Endothelial cell of umbilical vein (primary cell): ENCODE measurements around the gene LRCOL1. TPM values are rescaled to one million over a fixed set of nuclear protein-coding genes. Genes with fewer than 3 reads are reported as not detected.

Experiments used
- BruUV-seq: library from RNA; stranded (reverse); fragments of 400-500 nt; replicated peaks from 2 replicates; lab custom pipeline; 2021; lab: Mats Ljungman, UMichigan
- CTCF ChIA-PET: fragments of 300-600, 350-600 bp; sonication (Branson Sonifier 250); formaldehyde crosslinking; loops from one replicate; lab custom pipeline; 2021; ENCODE audit warnings: antibody characterized with exemption, inconsistent platforms; lab: Charles Lee
- POLR2A ChIA-PET: fragments of 300-600, 350-600 bp; sonication (Branson Sonifier 250); formaldehyde crosslinking; loops from one replicate; lab custom pipeline; 2021; ENCODE audit warnings: antibody characterized with exemption, inconsistent platforms; lab: Charles Lee
- DNase-seq: peaks from one replicate; pipeline ENCODE4 v3.0.0-alpha.2; 2011; ENCODE audit warnings: low read depth, low spot score
- FAIRE-seq: peaks from 2 replicates; lab custom pipeline; 2011; peaks lifted over from hg19 to GRCh38; lab: Jason Lieb, UNC
- H2AFZ ChIP-seq: 2 replicates; pipeline ENCODE4 v1.6.0; 2012; ENCODE audit warnings: low read depth, low read length, control low read depth, inconsistent platforms
- H3K27ac ChIP-seq: 2 replicates; pipeline ENCODE4 v1.5.1; 2011; ENCODE audit warnings: low read depth, mild to moderate bottlenecking, control low read depth, low read length, moderate library complexity; ENCODE audit not compliant: insufficient read depth
- H3K27me3 ChIP-seq, 2 experiments: 2 replicates each; pipeline versions ENCODE4 v1.6.0 to v1.6.1; 2011; ENCODE audit warnings: low read length in 2 of 2, mixed read lengths in 1 of 2; ENCODE audit not compliant: control insufficient read depth in 2 of 2, insufficient read depth in 2 of 2
- H3K36me3 ChIP-seq, 2 experiments: 2 replicates in 1 of 2; 3 replicates in 1 of 2; pipeline ENCODE4 v1.5.1; 2011; ENCODE audit warnings: low read length in 2 of 2, mild to moderate bottlenecking in 1 of 2, moderate library complexity in 1 of 2; ENCODE audit not compliant: control insufficient read depth in 2 of 2, insufficient read depth in 2 of 2; ENCODE audit errors: extremely low read depth in 1 of 2
- H3K4me1 ChIP-seq: 3 replicates; pipeline ENCODE4 v1.5.1; 2011; ENCODE audit warnings: mild to moderate bottlenecking, low read length; ENCODE audit not compliant: control insufficient read depth, insufficient read depth; ENCODE audit errors: extremely low read depth
- H3K4me2 ChIP-seq: 2 replicates; pipeline ENCODE4 v1.6.1; 2011; ENCODE audit warnings: low read length, control low read depth, mixed read lengths; ENCODE audit not compliant: insufficient read depth
- H3K4me3 ChIP-seq, 3 experiments: fragments of 200-600 bp in 1 of 3; sonication (generic), shearing (Covaris generic) in 1 of 3; replicated peaks in 1 of 3; 2 replicates each; pipeline ENCODE4 v1.5.1; 2011 to 2016; ENCODE audit warnings: control low read depth in 3 of 3, low read length in 3 of 3, mild to moderate bottlenecking in 2 of 3, inconsistent platforms in 1 of 3, low read depth in 1 of 3, moderate library complexity in 1 of 3; ENCODE audit not compliant: insufficient read depth in 1 of 3
- H3K79me2 ChIP-seq: 2 replicates; pipeline ENCODE4 v1.6.0; 2012; ENCODE audit warnings: low read length, inconsistent platforms; ENCODE audit not compliant: control insufficient read depth, insufficient read depth
- H3K9ac ChIP-seq: replicated peaks from 2 replicates; pipeline ENCODE3; 2011; ENCODE audit warnings: low read length, control low read depth; ENCODE audit not compliant: insufficient read depth; ENCODE audit errors: extremely low read depth
- H3K9me1 ChIP-seq: replicated peaks from 3 replicates; pipeline ENCODE4 v1.6.0; 2011; ENCODE audit warnings: mild to moderate bottlenecking, low read length; ENCODE audit not compliant: control insufficient read depth, insufficient read depth; ENCODE audit errors: extremely low read depth
- H3K9me3 ChIP-seq: replicated peaks from 2 replicates; pipeline ENCODE4 v1.5.1; 2012; ENCODE audit warnings: low read length, inconsistent platforms; ENCODE audit not compliant: control insufficient read depth, insufficient read depth
- H4K20me1 ChIP-seq: replicated peaks from 2 replicates; pipeline ENCODE3; 2011; ENCODE audit warnings: mild to moderate bottlenecking, low read length; ENCODE audit not compliant: control insufficient read depth, insufficient read depth; ENCODE audit errors: extremely low read depth
- EZH2 ChIP-seq: IDR thresholded peaks from 2 replicates; pipeline ENCODE4 v1.6.1; 2012; ENCODE audit warnings: borderline replicate concordance, low read depth, mild to moderate bottlenecking, moderate library complexity, low read length, inconsistent platforms; ENCODE audit not compliant: severe bottlenecking
- FOS ChIP-seq: IDR thresholded peaks from 2 replicates; pipeline ENCODE4 v1.6.1; 2011; ENCODE audit warnings: mild to moderate bottlenecking, low read length, moderate library complexity, borderline replicate concordance; ENCODE audit not compliant: insufficient read depth
- GATA2 ChIP-seq: IDR thresholded peaks from 2 replicates; pipeline ENCODE4 v1.7.0; 2011; ENCODE audit warnings: low read depth, mild to moderate bottlenecking, moderate library complexity, mixed read lengths, low read length; ENCODE audit not compliant: insufficient read length, insufficient read depth
- JUN ChIP-seq: IDR thresholded peaks from 2 replicates; pipeline ENCODE4 v1.6.1; 2011; ENCODE audit warnings: borderline replicate concordance, low read depth; ENCODE audit not compliant: insufficient read length, insufficient read depth
- MYC ChIP-seq: IDR thresholded peaks from one replicate; pipeline ENCODE4 v1.6.1; 2011; ENCODE audit warnings: mild to moderate bottlenecking, low read depth, low read length
- POLR2A ChIP-seq: IDR thresholded peaks from 2 replicates; pipeline ENCODE4 v1.6.1; 2012; ENCODE audit warnings: low read depth, mild to moderate bottlenecking, control low read depth, low read length
- POLR2AphosphoS5 ChIP-seq: IDR thresholded peaks from 2 replicates; pipeline ENCODE4 v1.6.1; 2012; ENCODE audit warnings: low read depth, mild to moderate bottlenecking, control low read depth, low read length, moderate library complexity; ENCODE audit not compliant: insufficient read depth
- dilution Hi-C: fragments of 300-500 bp; cut with MboI; formaldehyde crosslinking; loops from one replicate; pipeline ENCODE4 v1.15.0; 2019; ENCODE audit warnings: low sequenced_read_pairs; ENCODE audit not compliant: extremely low pct_ligation_motif_present
- intact Hi-C: fragments of 100-400 bp; cut with micrococcal nuclease; formaldehyde crosslinking; loops from one replicate; pipeline ENCODE4 v1.10.0; 2022
- polyA plus RNA-seq, 4 experiments: library from polyadenylated mRNA; depleted of rRNA in 3 of 4; stranded (reverse) in 3 of 4; unstranded in 1 of 4; fragments of >200 nt; gene quantifications; 2 replicates each; pipeline versions ENCODE4 v1.2.1 to v1.2.3, GENCODE V29; 2011 to 2012; ENCODE audit warnings: missing spikeins in 1 of 4
- total RNA-seq: library from RNA; stranded (reverse); gene quantifications from 2 replicates; pipeline ENCODE4 v1.2.3, GENCODE V29; 2021
- TF ChIP-seq, protein P1 (sequence below): IDR thresholded peaks from 2 replicates; pipeline ENCODE4 v1.6.1; 2011; ENCODE audit not compliant: insufficient read depth, insufficient read length
- TF ChIP-seq, protein P2 (sequence below), 2 donors: IDR thresholded peaks; 1 replicate in 1 of 2; 2 replicates in 1 of 2; pipeline ENCODE4 v1.5.1; 2011; ENCODE audit warnings: low read length in 2 of 2, mild to moderate bottlenecking in 2 of 2, moderate library complexity in 2 of 2, control low read depth in 1 of 2, inconsistent platforms in 1 of 2, low read depth in 1 of 2; ENCODE audit not compliant: insufficient read depth in 1 of 2; ENCODE audit errors: extremely low read depth in 1 of 2

The LRCOL1 gene
- total and polyA plus RNA-seq, 2 donors (not counting 3 experiments of a cell fraction or from before 2014, with no cell fraction given): 1.2 to 1.5 TPM

DNA sequence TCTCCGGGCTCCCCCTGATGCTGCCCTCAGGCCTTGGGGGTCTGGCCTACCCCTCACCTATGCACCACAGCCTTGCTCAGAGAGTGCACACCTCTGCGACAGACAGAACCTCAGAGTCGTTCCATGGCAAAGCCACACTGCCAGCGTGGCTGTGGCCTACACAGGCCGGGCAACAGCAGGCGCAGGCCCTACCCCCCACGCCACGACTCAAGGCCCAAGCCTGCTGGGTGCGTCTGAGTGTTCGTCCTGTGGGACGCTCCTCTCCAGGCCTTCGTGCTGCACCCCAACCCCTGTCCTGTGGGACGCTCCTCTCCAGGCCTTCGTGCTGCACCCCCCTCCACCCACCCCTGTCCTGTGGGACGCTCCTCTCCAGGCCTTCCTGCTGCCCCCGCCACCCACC, 54.2 kb downstream of the LRCOL1 start:
- dilution Hi-C loops (no loop called here), intact Hi-C loops (no loop called here)
- Histone ChIP-seq H3K9ac (no peak overlapping the region), H3K27ac (no peak overlapping the region), H4K20me1 (no peaks in the 10 kb centered on the region), H2AFZ (no peak overlapping the region), H3K9me3 (no peaks in the 10 kb centered on the region), H3K9me1 (no peaks in the 10 kb centered on the region), H3K4me3 (no peak overlapping the region), H3K4me1 (peaks cover 5% of the 10 kb centered on the region), H3K36me3 (no peaks in the 10 kb centered on the region), H3K4me2 (no peak overlapping the region), H3K27me3 (no peaks in the 10 kb centered on the region), H3K79me2 (peaks cover 8% of the 10 kb centered on the region)
- ChIA-PET POLR2A (no interaction called here), CTCF (no interaction called here)
- TF ChIP-seq GATA2 (no peak), MYC (no peak), JUN (no peak), FOS (no peak), POLR2AphosphoS5 (no peak), POLR2A (no peak), EZH2 (no peak)
- TF ChIP-seq, protein P1, sequence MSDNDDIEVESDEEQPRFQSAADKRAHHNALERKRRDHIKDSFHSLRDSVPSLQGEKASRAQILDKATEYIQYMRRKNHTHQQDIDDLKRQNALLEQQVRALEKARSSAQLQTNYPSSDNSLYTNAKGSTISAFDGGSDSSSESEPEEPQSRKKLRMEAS: no peak
- TF ChIP-seq, protein P2, sequence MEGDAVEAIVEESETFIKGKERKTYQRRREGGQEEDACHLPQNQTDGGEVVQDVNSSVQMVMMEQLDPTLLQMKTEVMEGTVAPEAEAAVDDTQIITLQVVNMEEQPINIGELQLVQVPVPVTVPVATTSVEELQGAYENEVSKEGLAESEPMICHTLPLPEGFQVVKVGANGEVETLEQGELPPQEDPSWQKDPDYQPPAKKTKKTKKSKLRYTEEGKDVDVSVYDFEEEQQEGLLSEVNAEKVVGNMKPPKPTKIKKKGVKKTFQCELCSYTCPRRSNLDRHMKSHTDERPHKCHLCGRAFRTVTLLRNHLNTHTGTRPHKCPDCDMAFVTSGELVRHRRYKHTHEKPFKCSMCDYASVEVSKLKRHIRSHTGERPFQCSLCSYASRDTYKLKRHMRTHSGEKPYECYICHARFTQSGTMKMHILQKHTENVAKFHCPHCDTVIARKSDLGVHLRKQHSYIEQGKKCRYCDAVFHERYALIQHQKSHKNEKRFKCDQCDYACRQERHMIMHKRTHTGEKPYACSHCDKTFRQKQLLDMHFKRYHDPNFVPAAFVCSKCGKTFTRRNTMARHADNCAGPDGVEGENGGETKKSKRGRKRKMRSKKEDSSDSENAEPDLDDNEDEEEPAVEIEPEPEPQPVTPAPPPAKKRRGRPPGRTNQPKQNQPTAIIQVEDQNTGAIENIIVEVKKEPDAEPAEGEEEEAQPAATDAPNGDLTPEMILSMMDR (IDR thresholded peaks at IDR 0.05; ENCODE audit: extremely low read depth in 1 of 2, insufficient read depth in 1 of 2, low read depth in 1 of 2, low read length in 2 of 2): no peak
- FAIRE-seq: no peak
- no TSS peak for BruUV-seq
- no peak for DNase-seq
